ENCODE measurements around the gene THAP4.
"Not testable (repeated sequence)": the region's sequence is repeated elsewhere in the genome, so short reads cannot be mapped to it uniquely, and the experiment has no call there.

Gene THAP4

DNA sequence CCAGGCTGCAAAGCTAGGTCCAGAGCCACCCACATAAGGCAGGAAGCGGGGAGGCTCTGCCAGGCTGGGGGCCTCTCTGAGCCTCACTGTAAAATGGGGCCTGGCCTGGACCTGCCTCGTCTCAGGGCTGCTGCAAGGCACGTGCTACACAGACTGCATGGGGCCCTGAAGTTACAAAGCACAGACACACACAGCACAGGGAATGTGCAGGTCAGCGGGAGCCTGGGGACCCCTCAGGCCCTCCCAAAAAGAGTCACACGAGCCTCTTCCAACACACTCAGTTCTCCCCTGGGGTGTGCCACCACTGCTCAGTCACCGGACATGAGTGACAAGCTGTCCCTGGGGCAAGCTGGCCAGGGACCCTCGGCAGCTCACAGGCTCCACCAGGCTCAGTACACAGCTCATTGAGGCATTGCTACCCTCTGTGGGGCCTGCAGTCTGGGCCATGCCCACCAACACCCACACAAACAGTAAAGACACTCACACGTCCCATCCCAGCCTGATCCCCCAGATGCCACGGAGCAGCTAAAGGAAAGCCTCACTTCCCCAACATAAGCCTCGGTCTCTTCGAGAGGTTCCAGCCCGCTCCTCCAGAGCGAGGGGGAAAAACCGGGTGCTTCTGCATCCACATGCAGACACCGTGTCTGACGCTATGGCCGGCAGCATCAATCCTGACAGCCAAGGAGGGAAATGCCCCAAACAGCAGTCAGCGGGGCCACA lies 44.7 kb downstream of the THAP4 start:
- no peak for DNase-seq (ENCODE audit: low read depth)
- no peak for TF ChIP-seq CTCF (IDR thresholded peaks at IDR 0.05; ENCODE audit: low read length, missing control alignments)
- no peak overlapping the region for H3K4me3 ChIP-seq (replicated peaks; ENCODE audit: low read depth, low read length)

DNA sequence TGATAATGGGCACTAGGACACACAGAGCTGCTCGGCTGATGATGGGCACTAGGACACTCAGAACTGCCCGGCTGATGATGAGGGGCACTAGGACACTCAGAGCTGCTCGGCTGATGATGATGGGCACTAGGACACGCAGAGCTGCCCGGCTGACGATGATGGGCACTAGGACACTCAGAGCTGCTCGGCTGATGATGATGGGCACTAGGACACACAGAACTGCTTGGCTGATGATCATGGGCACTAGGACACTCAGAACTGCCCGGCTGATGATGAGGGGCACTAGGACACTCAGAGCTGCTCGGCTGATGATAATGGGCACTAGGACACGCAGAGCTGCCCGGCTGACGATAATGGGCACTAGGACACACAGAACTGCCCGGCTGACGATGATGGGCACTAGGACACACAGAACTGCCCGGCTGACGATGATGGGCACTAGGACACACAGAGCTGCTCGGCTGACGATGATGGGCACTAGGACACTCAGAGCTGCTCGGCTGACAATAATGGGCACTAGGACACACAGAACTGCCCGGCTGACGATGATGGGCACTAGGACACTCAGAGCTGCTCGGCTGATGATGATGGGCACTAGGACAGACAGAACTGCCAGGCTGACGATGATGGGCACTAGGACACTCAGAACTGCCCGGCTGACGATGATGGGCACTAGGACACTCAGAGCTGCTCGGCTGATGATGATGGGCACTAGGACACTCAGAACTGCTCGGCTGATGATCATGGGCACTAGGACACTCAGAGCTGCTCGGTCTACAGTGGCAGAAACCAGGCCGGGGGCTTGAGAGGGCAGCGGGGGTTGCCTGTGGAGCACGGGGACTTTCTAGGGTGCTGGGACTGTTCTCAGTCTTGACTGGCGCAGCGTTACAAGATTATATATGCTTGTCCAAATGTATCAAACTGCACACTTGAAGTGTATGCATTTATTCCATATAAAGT lies 46.2 kb downstream of the THAP4 start:
- not testable (repeated sequence) for DNase-seq (ENCODE audit: low read depth)

GRCh38 chr2:241589863-241590262 lies 47.1 kb downstream of the THAP4 start:
- not testable (repeated sequence) for H3K4me3 ChIP-seq (replicated peaks; ENCODE audit: low read depth, low read length); DNase-seq (ENCODE audit: low read depth)

More for the DNA sequence above, 46.2 kb downstream of the THAP4 start:
- H3K4me3 ChIP-seq (replicated peaks; ENCODE audit: low read depth, low read length): not testable (repeated sequence)

- H3K4me3 ChIP-seq (replicated peaks; ENCODE audit: low read depth, low read length): no peak overlapping the region
- no peak for TF ChIP-seq CTCF (IDR thresholded peaks at IDR 0.05; ENCODE audit: low read length, missing control alignments)
- DNase-seq (ENCODE audit: low read depth): no peak
Measured at GRCh38 chr2:241586564-241587264, 50.2 kb downstream of the THAP4 start.

GRCh38 chr2:241584436-241584835 lies 52.5 kb downstream of the THAP4 start:
- DNase-seq (ENCODE audit: low read depth): peak; percentile 37
- H3K4me3 ChIP-seq (replicated peaks; ENCODE audit: low read depth, low read length): no peak overlapping the region
- TF ChIP-seq CTCF (IDR thresholded peaks at IDR 0.05; ENCODE audit: low read length, missing control alignments): no peak

DNA sequence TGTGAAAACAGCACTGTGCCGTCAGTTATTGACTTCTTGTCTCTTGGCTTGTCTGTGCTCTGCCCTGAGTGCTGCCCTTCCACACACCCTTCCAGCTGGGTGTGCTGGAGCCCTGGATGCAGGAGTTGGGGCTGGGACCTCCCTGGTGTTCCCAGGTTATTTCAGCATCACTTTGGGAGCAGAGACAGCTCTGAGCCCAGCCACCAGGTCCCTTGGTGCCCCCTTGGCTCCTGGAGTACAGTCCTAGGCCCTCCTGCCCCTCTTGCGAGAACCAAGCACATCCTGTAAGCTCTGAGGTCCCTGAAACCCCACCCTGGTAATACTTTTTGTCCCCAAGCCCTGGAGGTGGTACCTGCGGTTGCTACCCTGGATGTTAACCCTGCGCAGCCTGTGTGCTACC lies 54.2 kb downstream of the THAP4 start:
- no peak for DNase-seq (ENCODE audit: low read depth)
- H3K4me3 ChIP-seq (replicated peaks; ENCODE audit: low read depth, low read length): no peak overlapping the region
- no peak for TF ChIP-seq CTCF (IDR thresholded peaks at IDR 0.05; ENCODE audit: low read length, missing control alignments)

DNA sequence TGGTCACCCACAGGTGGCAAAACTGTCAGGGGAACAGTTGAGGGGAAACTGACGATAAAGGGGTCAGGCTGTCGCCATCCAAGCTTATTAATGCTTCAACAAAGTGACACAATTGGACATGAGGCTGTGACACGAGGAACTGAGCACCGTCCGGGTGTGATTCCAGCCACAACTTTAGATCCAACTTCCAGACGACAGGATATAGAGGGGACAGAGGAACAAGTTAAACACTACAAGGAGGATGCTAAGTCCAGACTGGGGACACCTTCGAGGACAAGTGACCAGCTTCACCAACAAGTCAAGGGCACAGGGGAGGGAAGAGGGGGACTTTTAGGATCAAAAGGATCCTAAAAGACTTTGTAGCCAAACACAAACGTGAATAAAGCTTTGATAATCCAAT lies 54.6 kb downstream of the THAP4 start:
- no peak for DNase-seq (ENCODE audit: low read depth)
- TF ChIP-seq CTCF (IDR thresholded peaks at IDR 0.05; ENCODE audit: low read length, missing control alignments): no peak
- H3K4me3 ChIP-seq (replicated peaks; ENCODE audit: low read depth, low read length): no peak overlapping the region

Measured in fibroblast of pulmonary artery (primary cell).